HEK293 (cell line): ENCODE measurements around the gene DCUN1D2.

ENCODE experiments used
- CTCF ChIA-PET: fragments of 350-600 bp; formaldehyde crosslinking; extraction: SDS; loops from one replicate; lab custom pipeline; 2021; ENCODE audit warnings: antibody characterized with exemption; lab: Yijun Ruan, JAX
- POLR2A ChIA-PET: fragments of 300-600 bp; formaldehyde crosslinking; extraction: SDS; loops from one replicate; lab custom pipeline; 2020; ENCODE audit warnings: antibody characterized with exemption, inconsistent platforms; lab: Yijun Ruan, JAX
- H3K27ac ChIP-seq: fragments of 200-500 bp; sonication (Bioruptor generic); 2 replicates; pipeline ENCODE4 v1.5.1; 2014; ENCODE audit warnings: low read depth, low read length, control low read depth, inconsistent platforms; ENCODE audit errors: extremely low read depth
- H3K36me3 ChIP-seq, 2 experiments: fragments of 200-500 bp in 1 of 2; sonication (Bioruptor generic) in 1 of 2; 1 replicate in 1 of 2; 2 replicates in 1 of 2; pipeline ENCODE4 v1.5.1; 2014 to 2017; ENCODE audit warnings: inconsistent platforms in 2 of 2, low read length in 2 of 2; ENCODE audit not compliant: control insufficient read depth in 2 of 2, insufficient read depth in 1 of 2
- H3K4me1 ChIP-seq: fragments of 200-500 bp; sonication (Bioruptor generic); 2 replicates; pipeline ENCODE4 v1.5.1; 2014; ENCODE audit warnings: mild to moderate bottlenecking, low read length, inconsistent platforms; ENCODE audit not compliant: control insufficient read depth, insufficient read depth
- H3K4me3 ChIP-seq: 2 replicates; pipeline ENCODE4 v1.5.1; 2011; ENCODE audit warnings: low read depth, mild to moderate bottlenecking, control low read depth, low read length, moderate library complexity
- H3K9me3 ChIP-seq: fragments of 200-500 bp; sonication (Bioruptor generic); 2 replicates; pipeline ENCODE4 v1.5.1; 2014; ENCODE audit warnings: low read depth, low read length, inconsistent platforms; ENCODE audit not compliant: control insufficient read depth, insufficient read depth
- HOXD13 ChIP-seq: sonication (generic); formaldehyde crosslinking; IDR thresholded peaks from 2 replicates; pipeline ENCODE4 v1.8.0; 2022; ENCODE audit warnings: missing genetic modification reagents, borderline replicate concordance
- KLF1 ChIP-seq: fragments of 450-650 bp; formaldehyde crosslinking; IDR thresholded peaks from 2 replicates; pipeline ENCODE4 v1.5.1; 2016; ENCODE audit warnings: missing biosample characterization, missing genetic modification characterization
- KLF8 ChIP-seq: fragments of 450-650 bp; formaldehyde crosslinking; IDR thresholded peaks from 2 replicates; pipeline ENCODE4 v1.5.1; 2016; ENCODE audit warnings: missing biosample characterization, missing genetic modification characterization
- RBAK ChIP-seq: fragments of 450-650 bp; formaldehyde crosslinking; IDR thresholded peaks from 2 replicates; pipeline ENCODE4 v1.5.1; 2016; ENCODE audit warnings: missing biosample characterization, missing genetic modification characterization
- SP2 ChIP-seq: fragments of 450-650 bp; formaldehyde crosslinking; IDR thresholded peaks from 2 replicates; pipeline ENCODE4 v1.5.1; 2016; ENCODE audit warnings: missing biosample characterization, missing genetic modification characterization
- SP7 ChIP-seq: fragments of 450-650 bp; formaldehyde crosslinking; IDR thresholded peaks from 2 replicates; pipeline ENCODE4 v1.5.1; 2016; ENCODE audit warnings: missing biosample characterization, missing genetic modification characterization
- ZBTB21 ChIP-seq: fragments of 450-650 bp; formaldehyde crosslinking; IDR thresholded peaks from 2 replicates; pipeline ENCODE4 v1.5.1; 2017; ENCODE audit warnings: missing biosample characterization, missing genetic modification characterization
- ZFP41 ChIP-seq: fragments of 450-650 bp; formaldehyde crosslinking; IDR thresholded peaks from 2 replicates; pipeline ENCODE4 v1.5.1; 2016; ENCODE audit warnings: missing biosample characterization, missing genetic modification characterization, borderline replicate concordance
- ZIC2 ChIP-seq: fragments of 450-650 bp; formaldehyde crosslinking; IDR thresholded peaks from 2 replicates; pipeline ENCODE4 v1.5.1; 2016; ENCODE audit warnings: missing biosample characterization, missing genetic modification characterization
- ZNF146 ChIP-seq: fragments of 450-650 bp; formaldehyde crosslinking; IDR thresholded peaks from 2 replicates; pipeline ENCODE4 v1.5.1; 2016; ENCODE audit warnings: missing biosample characterization, missing genetic modification characterization
- ZNF350 ChIP-seq: fragments of 450-650 bp; formaldehyde crosslinking; IDR thresholded peaks from 2 replicates; pipeline ENCODE4 v1.5.0; 2017; ENCODE audit warnings: missing biosample characterization, mild to moderate bottlenecking, missing genetic modification characterization
- ZNF677 ChIP-seq: fragments of 450-650 bp; IDR thresholded peaks from 2 replicates; pipeline ENCODE4 v1.5.0; 2018; ENCODE audit warnings: missing biosample characterization, mild to moderate bottlenecking, missing genetic modification characterization, moderate library complexity
- ZNF785 ChIP-seq: fragments of 450-650 bp; formaldehyde crosslinking; IDR thresholded peaks from 2 replicates; pipeline ENCODE4 v1.5.1; 2016; ENCODE audit warnings: missing biosample characterization, missing genetic modification characterization
- ZNF843 ChIP-seq: fragments of 450-650 bp; formaldehyde crosslinking; IDR thresholded peaks from 2 replicates; pipeline ENCODE4 v1.5.1; 2016; ENCODE audit warnings: missing biosample characterization, missing genetic modification characterization
- TF ChIP-seq, protein P1 (sequence below): fragments of 450-650 bp; formaldehyde crosslinking; IDR thresholded peaks from 2 replicates; pipeline ENCODE4 v1.5.1; 2017; ENCODE audit warnings: missing biosample characterization, missing genetic modification characterization
- TF ChIP-seq, protein P2 (sequence below): sonication (generic); formaldehyde crosslinking; IDR thresholded peaks from 2 replicates; pipeline ENCODE4 v1.8.1; 2022; ENCODE audit warnings: mild to moderate bottlenecking, moderate library complexity, missing genetic modification reagents
- TF ChIP-seq, protein P3 (sequence below): fragments of 450-650 bp; formaldehyde crosslinking; IDR thresholded peaks from 2 replicates; pipeline ENCODE4 v1.5.1; 2016; ENCODE audit warnings: missing biosample characterization, missing genetic modification characterization
- TF ChIP-seq, protein P4 (sequence below): fragments of 450-650 bp; formaldehyde crosslinking; IDR thresholded peaks from 2 replicates; pipeline ENCODE4 v1.5.1; 2016; ENCODE audit warnings: missing biosample characterization, missing genetic modification characterization, borderline replicate concordance
- TF ChIP-seq, protein P5 (sequence below): fragments of 450-650 bp; formaldehyde crosslinking; IDR thresholded peaks from 2 replicates; pipeline ENCODE4 v1.5.1; 2016; ENCODE audit warnings: missing biosample characterization, missing genetic modification characterization
- TF ChIP-seq, protein P6 (sequence below): fragments of 450-650 bp; formaldehyde crosslinking; IDR thresholded peaks from 2 replicates; pipeline ENCODE4 v1.5.1; 2017; ENCODE audit warnings: missing biosample characterization, missing genetic modification characterization

DCUN1D2 gene

DNA sequence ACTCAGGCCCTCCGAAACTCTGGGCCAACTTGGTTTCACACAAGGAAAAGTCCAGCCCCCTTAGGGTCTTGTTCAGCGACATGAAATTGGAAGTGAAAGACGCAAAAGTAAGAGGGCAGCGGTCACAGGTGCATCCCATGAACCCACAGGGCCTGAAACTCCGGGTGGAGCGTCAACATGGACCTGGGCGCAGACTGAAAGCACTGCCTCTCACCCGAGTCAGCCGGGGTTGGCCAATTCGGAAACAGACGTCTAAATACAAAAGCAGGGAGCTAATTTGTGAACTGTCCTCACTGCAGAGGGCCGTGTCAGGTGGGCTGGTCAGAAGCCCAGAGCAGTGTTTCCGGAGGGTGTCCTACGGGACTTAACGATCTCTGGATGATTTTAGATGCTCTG, 63.9 kb downstream of the DCUN1D2 start:
- ChIA-PET POLR2A (no interaction called here), CTCF (no interaction called here)
- no peaks in the 10 kb centered on the region for H3K4me1 ChIP-seq
- H3K9me3 ChIP-seq, result no peaks in the 10 kb centered on the region
- TF ChIP-seq KLF1 (tag by site-specific recombination) (no peak), ZBTB21 (no peak), ZIC2 (tag by site-specific recombination) (no peak), ZNF843 (tag by site-specific recombination) (no peak), SP2 (tag by site-specific recombination) (no peak), ZNF146 (tag by site-specific recombination) (no peak), KLF8 (tag by site-specific recombination) (no peak)
- TF ChIP-seq, protein P1, sequence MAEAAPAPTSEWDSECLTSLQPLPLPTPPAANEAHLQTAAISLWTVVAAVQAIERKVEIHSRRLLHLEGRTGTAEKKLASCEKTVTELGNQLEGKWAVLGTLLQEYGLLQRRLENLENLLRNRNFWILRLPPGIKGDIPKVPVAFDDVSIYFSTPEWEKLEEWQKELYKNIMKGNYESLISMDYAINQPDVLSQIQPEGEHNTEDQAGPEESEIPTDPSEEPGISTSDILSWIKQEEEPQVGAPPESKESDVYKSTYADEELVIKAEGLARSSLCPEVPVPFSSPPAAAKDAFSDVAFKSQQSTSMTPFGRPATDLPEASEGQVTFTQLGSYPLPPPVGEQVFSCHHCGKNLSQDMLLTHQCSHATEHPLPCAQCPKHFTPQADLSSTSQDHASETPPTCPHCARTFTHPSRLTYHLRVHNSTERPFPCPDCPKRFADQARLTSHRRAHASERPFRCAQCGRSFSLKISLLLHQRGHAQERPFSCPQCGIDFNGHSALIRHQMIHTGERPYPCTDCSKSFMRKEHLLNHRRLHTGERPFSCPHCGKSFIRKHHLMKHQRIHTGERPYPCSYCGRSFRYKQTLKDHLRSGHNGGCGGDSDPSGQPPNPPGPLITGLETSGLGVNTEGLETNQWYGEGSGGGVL (tag by site-specific recombination), result no peak
- TF ChIP-seq, protein P2, sequence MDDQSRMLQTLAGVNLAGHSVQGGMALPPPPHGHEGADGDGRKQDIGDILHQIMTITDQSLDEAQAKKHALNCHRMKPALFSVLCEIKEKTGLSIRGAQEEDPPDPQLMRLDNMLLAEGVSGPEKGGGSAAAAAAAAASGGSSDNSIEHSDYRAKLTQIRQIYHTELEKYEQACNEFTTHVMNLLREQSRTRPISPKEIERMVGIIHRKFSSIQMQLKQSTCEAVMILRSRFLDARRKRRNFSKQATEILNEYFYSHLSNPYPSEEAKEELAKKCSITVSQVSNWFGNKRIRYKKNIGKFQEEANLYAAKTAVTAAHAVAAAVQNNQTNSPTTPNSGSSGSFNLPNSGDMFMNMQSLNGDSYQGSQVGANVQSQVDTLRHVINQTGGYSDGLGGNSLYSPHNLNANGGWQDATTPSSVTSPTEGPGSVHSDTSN, result no peak
- TF ChIP-seq, protein P3, sequence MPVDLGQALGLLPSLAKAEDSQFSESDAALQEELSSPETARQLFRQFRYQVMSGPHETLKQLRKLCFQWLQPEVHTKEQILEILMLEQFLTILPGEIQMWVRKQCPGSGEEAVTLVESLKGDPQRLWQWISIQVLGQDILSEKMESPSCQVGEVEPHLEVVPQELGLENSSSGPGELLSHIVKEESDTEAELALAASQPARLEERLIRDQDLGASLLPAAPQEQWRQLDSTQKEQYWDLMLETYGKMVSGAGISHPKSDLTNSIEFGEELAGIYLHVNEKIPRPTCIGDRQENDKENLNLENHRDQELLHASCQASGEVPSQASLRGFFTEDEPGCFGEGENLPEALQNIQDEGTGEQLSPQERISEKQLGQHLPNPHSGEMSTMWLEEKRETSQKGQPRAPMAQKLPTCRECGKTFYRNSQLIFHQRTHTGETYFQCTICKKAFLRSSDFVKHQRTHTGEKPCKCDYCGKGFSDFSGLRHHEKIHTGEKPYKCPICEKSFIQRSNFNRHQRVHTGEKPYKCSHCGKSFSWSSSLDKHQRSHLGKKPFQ (tag by site-specific recombination), result no peak
- no peak overlapping the region for H3K27ac ChIP-seq
- no peak overlapping the region for H3K4me3 ChIP-seq
- H3K36me3 ChIP-seq, result no peaks in the 10 kb centered on the region

DNA sequence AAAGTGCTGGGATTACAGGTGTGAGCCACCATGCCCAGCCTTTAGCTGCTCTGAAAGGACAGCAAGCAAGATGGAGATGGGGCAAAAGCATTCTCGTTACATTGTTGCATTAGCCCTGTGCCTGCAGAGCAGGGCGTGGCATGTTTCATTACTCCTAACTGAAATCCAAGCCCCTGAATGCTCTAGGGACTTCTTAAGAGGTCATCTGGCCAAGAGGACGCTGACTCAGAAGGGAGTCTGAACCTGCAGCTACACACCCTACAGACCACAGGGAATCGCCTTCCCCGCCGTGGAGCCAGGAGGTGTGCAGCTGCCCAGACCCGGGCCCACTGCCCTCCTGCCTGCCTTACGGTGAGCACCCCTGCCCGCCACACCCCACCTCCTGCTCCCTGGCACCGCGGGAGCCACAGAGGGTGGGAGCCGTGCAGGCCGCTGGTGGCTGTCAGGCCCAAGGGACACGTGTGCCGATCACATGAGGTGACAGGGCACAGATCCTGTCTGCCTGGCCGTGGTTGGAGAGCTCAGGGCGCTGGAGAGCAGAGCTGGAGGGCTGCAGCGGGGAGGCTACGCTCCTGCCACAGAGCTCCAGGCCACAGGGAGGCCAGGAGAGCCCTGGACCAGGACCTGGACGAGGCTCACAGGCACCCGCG, 64.4 kb downstream of the DCUN1D2 start:
- no peaks in the 10 kb centered on the region for H3K9me3 ChIP-seq
- H3K27ac ChIP-seq, result no peak overlapping the region
- H3K4me1 ChIP-seq, result no peaks in the 10 kb centered on the region
- no peaks in the 10 kb centered on the region for H3K36me3 ChIP-seq
- CTCF ChIA-PET, result no interaction called here
- POLR2A ChIA-PET, result no interaction called here
- no peak overlapping the region for H3K4me3 ChIP-seq
- TF ChIP-seq HOXD13 (CRISPR knock-in tag) (no peak), ZNF350 (no peak), ZNF785 (tag by site-specific recombination) (no peak), ZNF677 (tag by site-specific recombination) (no peak), ZFP41 (no peak), ZIC2 (tag by site-specific recombination) (peak; percentile 95), ZNF843 (tag by site-specific recombination) (no peak), SP7 (no peak), RBAK (tag by site-specific recombination) (no peak)
- TF ChIP-seq, protein P4, sequence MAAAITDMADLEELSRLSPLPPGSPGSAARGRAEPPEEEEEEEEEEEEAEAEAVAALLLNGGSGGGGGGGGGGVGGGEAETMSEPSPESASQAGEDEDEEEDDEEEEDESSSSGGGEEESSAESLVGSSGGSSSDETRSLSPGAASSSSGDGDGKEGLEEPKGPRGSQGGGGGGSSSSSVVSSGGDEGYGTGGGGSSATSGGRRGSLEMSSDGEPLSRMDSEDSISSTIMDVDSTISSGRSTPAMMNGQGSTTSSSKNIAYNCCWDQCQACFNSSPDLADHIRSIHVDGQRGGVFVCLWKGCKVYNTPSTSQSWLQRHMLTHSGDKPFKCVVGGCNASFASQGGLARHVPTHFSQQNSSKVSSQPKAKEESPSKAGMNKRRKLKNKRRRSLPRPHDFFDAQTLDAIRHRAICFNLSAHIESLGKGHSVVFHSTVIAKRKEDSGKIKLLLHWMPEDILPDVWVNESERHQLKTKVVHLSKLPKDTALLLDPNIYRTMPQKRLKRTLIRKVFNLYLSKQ (tag by site-specific recombination), result no peak
- TF ChIP-seq, protein P5, sequence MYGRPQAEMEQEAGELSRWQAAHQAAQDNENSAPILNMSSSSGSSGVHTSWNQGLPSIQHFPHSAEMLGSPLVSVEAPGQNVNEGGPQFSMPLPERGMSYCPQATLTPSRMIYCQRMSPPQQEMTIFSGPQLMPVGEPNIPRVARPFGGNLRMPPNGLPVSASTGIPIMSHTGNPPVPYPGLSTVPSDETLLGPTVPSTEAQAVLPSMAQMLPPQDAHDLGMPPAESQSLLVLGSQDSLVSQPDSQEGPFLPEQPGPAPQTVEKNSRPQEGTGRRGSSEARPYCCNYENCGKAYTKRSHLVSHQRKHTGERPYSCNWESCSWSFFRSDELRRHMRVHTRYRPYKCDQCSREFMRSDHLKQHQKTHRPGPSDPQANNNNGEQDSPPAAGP, result peak; percentile 96
- TF ChIP-seq, protein P6, sequence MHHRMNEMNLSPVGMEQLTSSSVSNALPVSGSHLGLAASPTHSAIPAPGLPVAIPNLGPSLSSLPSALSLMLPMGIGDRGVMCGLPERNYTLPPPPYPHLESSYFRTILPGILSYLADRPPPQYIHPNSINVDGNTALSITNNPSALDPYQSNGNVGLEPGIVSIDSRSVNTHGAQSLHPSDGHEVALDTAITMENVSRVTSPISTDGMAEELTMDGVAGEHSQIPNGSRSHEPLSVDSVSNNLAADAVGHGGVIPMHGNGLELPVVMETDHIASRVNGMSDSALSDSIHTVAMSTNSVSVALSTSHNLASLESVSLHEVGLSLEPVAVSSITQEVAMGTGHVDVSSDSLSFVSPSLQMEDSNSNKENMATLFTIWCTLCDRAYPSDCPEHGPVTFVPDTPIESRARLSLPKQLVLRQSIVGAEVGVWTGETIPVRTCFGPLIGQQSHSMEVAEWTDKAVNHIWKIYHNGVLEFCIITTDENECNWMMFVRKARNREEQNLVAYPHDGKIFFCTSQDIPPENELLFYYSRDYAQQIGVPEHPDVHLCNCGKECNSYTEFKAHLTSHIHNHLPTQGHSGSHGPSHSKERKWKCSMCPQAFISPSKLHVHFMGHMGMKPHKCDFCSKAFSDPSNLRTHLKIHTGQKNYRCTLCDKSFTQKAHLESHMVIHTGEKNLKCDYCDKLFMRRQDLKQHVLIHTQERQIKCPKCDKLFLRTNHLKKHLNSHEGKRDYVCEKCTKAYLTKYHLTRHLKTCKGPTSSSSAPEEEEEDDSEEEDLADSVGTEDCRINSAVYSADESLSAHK (tag by site-specific recombination), result no peak
